Activated naive CD8-positive, alpha-beta T cell treated with anti-CD3 and anti-CD28 coated beads, Interleukin-2, amount 10 ng/mL, durations not matched to agents 7 days and 5 days (primary cell): ENCODE measurements around the gene CCDC122. TPM values are rescaled to one million over a fixed set of nuclear protein-coding genes. Genes with fewer than 3 reads are reported as not detected.

Experiments
- total RNA-seq, 2 experiments: library from RNA; stranded (reverse); gene quantifications; one replicate each; pipeline ENCODE4 v1.2.3, GENCODE V29; 2021

CCDC122 gene
- total RNA-seq, 2 experiments from 2014 or later, result 2.4 to 5.2 TPM

Other genes with a start within 250 kb of the CCDC122 start
- gene ENOX1, start 92.8 kb downstream of the CCDC122 start, total RNA-seq, result not detected
- 1 to 10 TPM; 3.8 to 4.8 TPM for gene LACC1, start 164 bp upstream of the CCDC122 start, total RNA-seq